GM12872 (cell line): ENCODE results near the gene SEMA3A.

Experiments
- CTCF ChIP-seq: IDR thresholded peaks from 3 replicates; pipeline ENCODE4 v1.5.1; 2011; ENCODE audit warnings: low read depth, mild to moderate bottlenecking, low read length, moderate library complexity; ENCODE audit not compliant: insufficient read depth

The SEMA3A gene

GRCh38 chr7:84069999-84070500 is 124.5 kb downstream of the SEMA3A start:
- TF ChIP-seq CTCF, result no peak

GRCh38 chr7:84069033-84069432 is 125.6 kb downstream of the SEMA3A start:
- TF ChIP-seq CTCF, result no peak

GRCh38 chr7:84060760-84061261 is 133.8 kb downstream of the SEMA3A start:
- no peak for TF ChIP-seq CTCF

DNA sequence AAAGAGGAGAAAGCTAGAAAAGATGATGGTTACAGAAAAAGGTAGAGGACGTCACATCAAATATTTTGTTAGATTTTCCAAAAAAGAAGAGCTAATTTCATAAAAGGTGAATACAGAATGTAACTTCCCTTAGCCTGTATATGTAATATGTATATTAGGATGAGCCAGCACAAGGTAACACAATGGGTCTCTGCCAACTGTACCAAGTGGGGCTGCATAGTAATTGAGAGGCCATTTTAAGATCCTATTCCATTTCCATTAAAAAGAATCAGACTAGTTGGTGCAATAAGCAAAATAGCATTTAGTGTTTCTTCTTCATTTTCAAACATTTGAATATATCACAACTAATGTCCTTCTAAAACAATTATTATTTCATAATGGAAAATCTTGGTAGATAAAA is 134.6 kb downstream of the SEMA3A start:
- TF ChIP-seq CTCF, result no peak

DNA sequence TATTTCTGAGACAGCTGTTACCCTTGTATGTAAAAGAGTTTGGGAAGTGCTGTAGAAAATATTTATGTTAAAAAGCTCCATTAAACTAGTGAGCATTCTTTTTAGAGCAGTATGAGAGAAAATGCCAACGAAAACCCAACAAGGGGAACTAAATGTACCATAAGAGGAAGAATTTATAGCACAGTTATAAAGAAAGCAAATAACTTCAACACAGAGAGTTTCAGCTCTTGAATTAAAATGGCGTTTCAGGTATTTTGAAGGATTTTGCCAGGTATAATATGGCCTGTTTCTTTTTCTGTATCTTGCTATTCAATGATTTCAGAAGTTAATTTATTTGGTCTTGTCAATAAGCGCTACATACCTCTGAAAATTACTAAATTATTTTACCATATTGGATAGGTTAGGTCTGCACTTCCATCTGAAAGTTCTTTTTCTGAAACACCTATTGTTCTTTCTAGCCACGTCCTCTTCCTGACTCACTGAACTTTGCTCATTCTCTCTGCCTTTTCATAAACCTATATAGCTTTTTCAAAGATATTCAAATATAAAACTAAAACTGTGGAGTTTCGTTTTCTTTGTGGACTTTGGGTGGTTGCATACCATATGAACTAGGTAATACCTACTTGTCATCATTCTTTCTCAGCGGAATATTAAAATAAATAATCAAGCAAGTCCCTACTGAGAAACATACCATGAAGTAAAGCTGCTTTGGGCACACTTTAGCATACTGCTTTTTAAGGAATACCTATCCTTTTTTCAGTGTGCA is 136.1 kb downstream of the SEMA3A start:
- TF ChIP-seq CTCF, result no peak

DNA sequence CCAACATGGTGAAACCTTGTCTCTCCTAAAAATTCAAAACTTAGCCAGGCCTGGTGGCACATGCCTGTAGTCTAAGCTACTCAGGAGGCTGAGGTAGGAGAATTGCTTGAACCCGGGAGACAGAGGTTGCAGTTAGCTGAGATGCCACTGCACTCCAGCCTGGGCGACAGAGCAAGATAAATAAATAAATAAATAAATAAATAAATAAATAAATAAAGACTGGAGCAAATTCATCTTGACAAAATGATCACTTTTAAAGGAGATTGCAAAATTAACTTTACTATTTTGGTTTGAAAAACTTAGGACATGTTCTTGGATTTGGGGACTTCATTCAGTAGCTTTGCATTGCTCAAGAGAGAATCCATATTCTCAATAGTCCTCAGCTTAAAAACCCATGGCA is 137.0 kb downstream of the SEMA3A start:
- TF ChIP-seq CTCF, result no peak

DNA sequence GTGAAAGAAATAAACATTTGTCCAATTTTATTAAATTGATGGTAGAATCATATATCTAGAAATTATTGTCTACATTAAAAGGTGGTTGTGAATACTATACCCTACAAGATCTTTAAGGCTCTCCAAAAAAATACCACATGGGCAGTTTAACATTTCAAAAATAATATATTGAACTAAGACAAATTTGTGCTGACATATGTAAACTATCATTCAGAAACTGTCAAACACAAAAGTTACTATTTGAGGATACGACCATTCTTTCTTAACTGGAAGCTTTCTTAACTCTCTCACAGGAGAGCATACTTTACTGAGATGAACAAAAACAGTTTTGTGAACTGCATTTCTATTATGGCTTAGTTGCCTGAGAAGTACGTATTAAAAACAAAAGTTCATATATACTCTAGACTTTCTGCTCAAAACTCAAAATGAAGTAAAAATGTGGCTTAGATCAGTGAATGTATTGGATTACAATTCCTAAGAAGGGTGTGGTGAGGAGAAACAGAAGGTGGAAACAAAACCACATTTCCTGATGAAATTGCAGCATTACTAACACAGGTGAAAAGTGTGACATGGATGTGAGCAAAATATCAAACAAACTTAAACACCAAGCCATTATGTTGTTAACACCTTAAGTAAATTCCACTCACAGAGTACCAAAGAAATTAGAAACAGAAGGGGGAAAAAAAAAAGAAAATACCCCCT is 138.5 kb downstream of the SEMA3A start:
- TF ChIP-seq CTCF, result no peak
